ENCODE measurements around the gene ODC1.

The ODC1 gene

GRCh38 chr2:10434886-10435819 is 13.0 kb downstream of the ODC1 start:
- Histone ChIP-seq H3K9ac (ENCODE audit: low read depth in 1 of 2, low read length in 2 of 2) (no peak overlapping the region), H3K27ac (ENCODE audit: low read depth in 2 of 2, low read length in 2 of 2) (no peak overlapping the region), H3K36me3 (ENCODE audit: control insufficient read depth in 2 of 2, insufficient read depth in 2 of 2, low read length in 2 of 2) (peaks cover 7 to 8% of the 10 kb centered on the region in 2 donors), H3K4me3 (ENCODE audit: low read length in 2 of 2) (no peak overlapping the region), H3K27me3 (ENCODE audit: control insufficient read depth in 2 of 2, insufficient read depth in 2 of 2, low read length in 2 of 2) (no peaks in the 10 kb centered on the region), H3K9me3 (ENCODE audit: control insufficient read depth in 2 of 2, low read length in 2 of 2) (no peaks in the 10 kb centered on the region), H3K4me1 (ENCODE audit: control insufficient read depth in 2 of 2, insufficient read depth in 2 of 2, low read length in 2 of 2) (peaks cover 13 to 26% of the 10 kb centered on the region in 2 donors)

GRCh38 chr2:10433947-10434885 is 13.9 kb downstream of the ODC1 start:
- H3K9me3 ChIP-seq (ENCODE audit: control insufficient read depth in 2 of 2, low read length in 2 of 2), result no peaks in the 10 kb centered on the region
- no peaks in the 10 kb centered on the region for H3K36me3 ChIP-seq (ENCODE audit: control insufficient read depth in 2 of 2, insufficient read depth in 2 of 2, low read length in 2 of 2)
- H3K4me3 ChIP-seq (ENCODE audit: low read length in 2 of 2), result no peak overlapping the region
- H3K27ac ChIP-seq (ENCODE audit: low read depth in 2 of 2, low read length in 2 of 2), result no peak overlapping the region
- no peaks in the 10 kb centered on the region for H3K27me3 ChIP-seq (ENCODE audit: control insufficient read depth in 2 of 2, insufficient read depth in 2 of 2, low read length in 2 of 2)
- H3K9ac ChIP-seq (ENCODE audit: low read depth in 1 of 2, low read length in 2 of 2), result no peak overlapping the region
- peaks cover 13 to 29% of the 10 kb centered on the region in 2 donors for H3K4me1 ChIP-seq (ENCODE audit: control insufficient read depth in 2 of 2, insufficient read depth in 2 of 2, low read length in 2 of 2)

DNA sequence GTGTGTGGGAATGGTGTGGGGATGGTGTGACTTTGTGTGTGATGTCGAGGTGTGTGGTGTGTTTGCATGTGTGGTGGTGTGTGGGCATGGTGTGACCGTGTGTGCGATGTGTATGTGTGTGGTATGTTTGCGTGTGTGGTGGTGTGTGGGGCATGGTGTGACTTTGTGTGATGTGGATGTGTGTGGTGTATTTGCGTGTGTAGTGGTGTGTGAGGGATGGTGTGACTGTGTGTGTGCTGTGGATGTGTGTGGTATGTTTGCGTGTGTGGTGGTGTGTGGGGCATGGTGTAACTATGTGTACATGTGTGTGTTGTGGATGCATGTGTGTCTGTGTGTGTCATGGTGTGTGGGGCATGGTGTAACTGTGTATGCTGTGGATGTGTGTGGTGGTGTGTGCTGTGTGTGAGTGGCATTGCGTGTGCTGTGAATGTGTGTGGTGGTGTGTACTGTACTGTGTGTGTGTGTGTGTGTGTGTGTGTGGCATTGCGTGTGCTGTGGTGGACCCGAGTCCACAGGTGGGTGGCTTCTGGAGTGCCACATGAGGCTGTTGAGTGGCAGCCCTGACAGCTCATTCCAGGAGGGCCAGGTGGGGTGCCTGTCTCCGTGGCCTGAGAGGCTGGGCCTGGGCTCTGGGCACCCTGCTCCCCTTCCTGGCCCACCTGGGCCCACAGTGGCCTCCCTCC is 14.7 kb downstream of the ODC1 start:
- no peaks in the 10 kb centered on the region for H3K9me3 ChIP-seq (ENCODE audit: control insufficient read depth in 2 of 2, low read length in 2 of 2)
- H3K4me1 ChIP-seq (ENCODE audit: control insufficient read depth in 2 of 2, insufficient read depth in 2 of 2, low read length in 2 of 2), result peaks cover 14 to 34% of the 10 kb centered on the region in 2 donors
- H3K9ac ChIP-seq (ENCODE audit: low read depth in 1 of 2, low read length in 2 of 2), result peak overlapping the region in 1 of 2 donors; percentile 46
- H3K27ac ChIP-seq (ENCODE audit: low read depth in 2 of 2, low read length in 2 of 2), result no peak overlapping the region
- no peaks in the 10 kb centered on the region for H3K27me3 ChIP-seq (ENCODE audit: control insufficient read depth in 2 of 2, insufficient read depth in 2 of 2, low read length in 2 of 2)
- H3K36me3 ChIP-seq (ENCODE audit: control insufficient read depth in 2 of 2, insufficient read depth in 2 of 2, low read length in 2 of 2), result no peaks in the 10 kb centered on the region
- no peak overlapping the region for H3K4me3 ChIP-seq (ENCODE audit: low read length in 2 of 2)

- Histone ChIP-seq H3K4me3 (ENCODE audit: low read length in 2 of 2) (peak overlapping the region; percentile 41 to 50), H3K9ac (ENCODE audit: low read depth in 1 of 2, low read length in 2 of 2) (peak overlapping the region in 1 of 2 donors; percentile 88), H3K27ac (ENCODE audit: low read depth in 2 of 2, low read length in 2 of 2) (peak overlapping the region; percentile 70 to 76)
These were observed 15.6 kb downstream of the ODC1 start for GRCh38 chr2:10432311-10433181.

GRCh38 chr2:10431797-10432196 is 16.3 kb downstream of the ODC1 start:
- Histone ChIP-seq H3K9ac (ENCODE audit: low read depth in 1 of 2, low read length in 2 of 2) (peak overlapping the region in 1 of 2 donors; percentile 88), H3K4me3 (ENCODE audit: low read length in 2 of 2) (peak overlapping the region; percentile 41 to 50)

More at GRCh38 chr2:10432311-10433181, 15.6 kb downstream of the ODC1 start:
- Histone ChIP-seq H3K9me3 (ENCODE audit: control insufficient read depth in 2 of 2, low read length in 2 of 2) (no peaks in the 10 kb centered on the region), H3K27me3 (ENCODE audit: control insufficient read depth in 2 of 2, insufficient read depth in 2 of 2, low read length in 2 of 2) (no peaks in the 10 kb centered on the region), H3K36me3 (ENCODE audit: control insufficient read depth in 2 of 2, insufficient read depth in 2 of 2, low read length in 2 of 2) (peaks cover 0 to 4% of the 10 kb centered on the region in 2 donors), H3K4me1 (ENCODE audit: control insufficient read depth in 2 of 2, insufficient read depth in 2 of 2, low read length in 2 of 2) (peaks cover 15 to 35% of the 10 kb centered on the region in 2 donors)

GRCh38 chr2:10430886-10431622 is 17.1 kb downstream of the ODC1 start:
- Histone ChIP-seq H3K9me3 (ENCODE audit: control insufficient read depth in 2 of 2, low read length in 2 of 2) (no peaks in the 10 kb centered on the region), H3K4me3 (ENCODE audit: low read length in 2 of 2) (no peak overlapping the region), H3K27ac (ENCODE audit: low read depth in 2 of 2, low read length in 2 of 2) (peak overlapping the region in 1 of 2 donors; percentile 76), H3K9ac (ENCODE audit: low read depth in 1 of 2, low read length in 2 of 2) (peak overlapping the region in 1 of 2 donors; percentile 88), H3K36me3 (ENCODE audit: control insufficient read depth in 2 of 2, insufficient read depth in 2 of 2, low read length in 2 of 2) (peaks cover 7 to 10% of the 10 kb centered on the region in 2 donors), H3K4me1 (ENCODE audit: control insufficient read depth in 2 of 2, insufficient read depth in 2 of 2, low read length in 2 of 2) (peaks cover 15 to 35% of the 10 kb centered on the region in 2 donors), H3K27me3 (ENCODE audit: control insufficient read depth in 2 of 2, insufficient read depth in 2 of 2, low read length in 2 of 2) (no peaks in the 10 kb centered on the region)

More at GRCh38 chr2:10431797-10432196, 16.3 kb downstream of the ODC1 start:
- H3K27me3 ChIP-seq (ENCODE audit: control insufficient read depth in 2 of 2, insufficient read depth in 2 of 2, low read length in 2 of 2), result no peaks in the 10 kb centered on the region
- H3K9me3 ChIP-seq (ENCODE audit: control insufficient read depth in 2 of 2, low read length in 2 of 2), result no peaks in the 10 kb centered on the region
- peak overlapping the region; percentile 70 to 76 for H3K27ac ChIP-seq (ENCODE audit: low read depth in 2 of 2, low read length in 2 of 2)
- peaks cover 1 to 6% of the 10 kb centered on the region in 2 donors for H3K36me3 ChIP-seq (ENCODE audit: control insufficient read depth in 2 of 2, insufficient read depth in 2 of 2, low read length in 2 of 2)
- H3K4me1 ChIP-seq (ENCODE audit: control insufficient read depth in 2 of 2, insufficient read depth in 2 of 2, low read length in 2 of 2), result peaks cover 15 to 35% of the 10 kb centered on the region in 2 donors

- H3K36me3 ChIP-seq (ENCODE audit: control insufficient read depth in 2 of 2, insufficient read depth in 2 of 2, low read length in 2 of 2), result peaks cover 21 to 24% of the 10 kb centered on the region in 2 donors
- no peak overlapping the region for H3K4me3 ChIP-seq (ENCODE audit: low read length in 2 of 2)
- H3K27ac ChIP-seq (ENCODE audit: low read depth in 2 of 2, low read length in 2 of 2), result peak overlapping the region in 1 of 2 donors; percentile 26
- H3K9ac ChIP-seq (ENCODE audit: low read depth in 1 of 2, low read length in 2 of 2), result no peak overlapping the region
- peaks cover 15 to 35% of the 10 kb centered on the region in 2 donors for H3K4me1 ChIP-seq (ENCODE audit: control insufficient read depth in 2 of 2, insufficient read depth in 2 of 2, low read length in 2 of 2)
- no peaks in the 10 kb centered on the region for H3K9me3 ChIP-seq (ENCODE audit: control insufficient read depth in 2 of 2, low read length in 2 of 2)
- H3K27me3 ChIP-seq (ENCODE audit: control insufficient read depth in 2 of 2, insufficient read depth in 2 of 2, low read length in 2 of 2), result no peaks in the 10 kb centered on the region
These were observed 19.2 kb downstream of the ODC1 start for GRCh38 chr2:10428924-10429323.

- Histone ChIP-seq H3K9me3 (ENCODE audit: control insufficient read depth in 2 of 2, low read length in 2 of 2) (no peaks in the 10 kb centered on the region), H3K36me3 (ENCODE audit: control insufficient read depth in 2 of 2, insufficient read depth in 2 of 2, low read length in 2 of 2) (peaks cover 21 to 26% of the 10 kb centered on the region in 2 donors), H3K27ac (ENCODE audit: low read depth in 2 of 2, low read length in 2 of 2) (no peak overlapping the region), H3K4me1 (ENCODE audit: control insufficient read depth in 2 of 2, insufficient read depth in 2 of 2, low read length in 2 of 2) (peaks cover 15 to 35% of the 10 kb centered on the region in 2 donors), H3K27me3 (ENCODE audit: control insufficient read depth in 2 of 2, insufficient read depth in 2 of 2, low read length in 2 of 2) (no peaks in the 10 kb centered on the region), H3K4me3 (ENCODE audit: low read length in 2 of 2) (no peak overlapping the region), H3K9ac (ENCODE audit: low read depth in 1 of 2, low read length in 2 of 2) (no peak overlapping the region)
These were observed 19.8 kb downstream of the ODC1 start for GRCh38 chr2:10428355-10428754.
